ENCODE results near the gene DMKN. TPM values are rescaled to one million over a fixed set of nuclear protein-coding genes. Genes with fewer than 3 reads are reported as not detected.

DMKN gene
- total RNA-seq = 0.27 TPM in 1 of 2 replicates, not detected in the other

- H3K27ac Mint-ChIP-seq = no peak within 1 kb of the TSS
- peaks cover 11% of the 10 kb centered on the region for H3K4me1 Mint-ChIP-seq (ENCODE audit: low read depth)
- DNase-seq (ENCODE audit: low spot score) = no peak
- H3K36me3 Mint-ChIP-seq (ENCODE audit: low read depth) = no peaks in the 10 kb centered on the region
- no peak within 1 kb of the TSS for H3K4me3 Mint-ChIP-seq (ENCODE audit: low read depth)
- H3K9me3 Mint-ChIP-seq = no peaks in the 10 kb centered on the region
- peaks cover 20% of the 10 kb centered on the region for H3K27me3 Mint-ChIP-seq (ENCODE audit: low read depth)
- intact Hi-C loops (cut with micrococcal nuclease) = loop anchor here (5.0 kb wide), 1 partner anchor 34 kb away; the partner anchor contains the start of gene TMEM147
Measured at GRCh38 chr19:35513628-35514281, at the start of gene DMKN. Gene DMKN (minus strand): TSS chr19:35513649. CDS start chr19:35513475, 174 bp downstream.

- Mint-ChIP-seq H3K4me1 (ENCODE audit: low read depth) (no peaks in the 10 kb centered on the region), H3K27me3 (ENCODE audit: low read depth) (peaks cover 25% of the 10 kb centered on the region), H3K4me3 (ENCODE audit: low read depth) (no peak overlapping the region), H3K36me3 (ENCODE audit: low read depth) (no peaks in the 10 kb centered on the region), H3K9me3 (no peaks in the 10 kb centered on the region), H3K27ac (no peak overlapping the region)
- intact Hi-C loops (cut with micrococcal nuclease) = no loop called here
- no peak for DNase-seq (ENCODE audit: low spot score)
Measured at GRCh38 chr19:35562776-35563175, 49.3 kb upstream of the DMKN start.

- intact Hi-C loops (cut with micrococcal nuclease) = no loop called here
- Mint-ChIP-seq H3K9me3 (no peaks in the 10 kb centered on the region), H3K27ac (no peak overlapping the region), H3K36me3 (ENCODE audit: low read depth) (no peaks in the 10 kb centered on the region), H3K4me3 (ENCODE audit: low read depth) (no peak overlapping the region), H3K27me3 (ENCODE audit: low read depth) (peaks cover 25% of the 10 kb centered on the region), H3K4me1 (ENCODE audit: low read depth) (no peaks in the 10 kb centered on the region)
- DNase-seq (ENCODE audit: low spot score) = no peak
Measured at GRCh38 chr19:35562336-35562735, 48.9 kb upstream of the DMKN start.

GRCh38 chr19:35561436-35561835 lies 48.0 kb upstream of the DMKN start:
- no peaks in the 10 kb centered on the region for H3K9me3 Mint-ChIP-seq
- no peak overlapping the region for H3K4me3 Mint-ChIP-seq (ENCODE audit: low read depth)
- no peak overlapping the region for H3K27ac Mint-ChIP-seq
- H3K36me3 Mint-ChIP-seq (ENCODE audit: low read depth) = no peaks in the 10 kb centered on the region
- DNase-seq (ENCODE audit: low spot score) = no peak
- intact Hi-C loops (cut with micrococcal nuclease) = no loop called here
- H3K4me1 Mint-ChIP-seq (ENCODE audit: low read depth) = peaks cover 2% of the 10 kb centered on the region
- peaks cover 30% of the 10 kb centered on the region for H3K27me3 Mint-ChIP-seq (ENCODE audit: low read depth)

GRCh38 chr19:35560677-35561076 lies 47.2 kb upstream of the DMKN start:
- H3K4me3 Mint-ChIP-seq (ENCODE audit: low read depth) = no peak overlapping the region
- H3K4me1 Mint-ChIP-seq (ENCODE audit: low read depth) = peaks cover 2% of the 10 kb centered on the region
- intact Hi-C loops (cut with micrococcal nuclease) = no loop called here
- peaks cover 34% of the 10 kb centered on the region for H3K27me3 Mint-ChIP-seq (ENCODE audit: low read depth)
- DNase-seq (ENCODE audit: low spot score) = no peak
- H3K36me3 Mint-ChIP-seq (ENCODE audit: low read depth) = no peaks in the 10 kb centered on the region
- no peak overlapping the region for H3K27ac Mint-ChIP-seq
- H3K9me3 Mint-ChIP-seq = no peaks in the 10 kb centered on the region

GRCh38 chr19:35560271-35560670 lies 46.8 kb upstream of the DMKN start:
- intact Hi-C loops (cut with micrococcal nuclease) = no loop called here
- Mint-ChIP-seq H3K9me3 (no peaks in the 10 kb centered on the region), H3K4me1 (ENCODE audit: low read depth) (peaks cover 2% of the 10 kb centered on the region), H3K27me3 (ENCODE audit: low read depth) (peaks cover 34% of the 10 kb centered on the region), H3K27ac (no peak overlapping the region), H3K36me3 (ENCODE audit: low read depth) (no peaks in the 10 kb centered on the region), H3K4me3 (ENCODE audit: low read depth) (no peak overlapping the region)
- no peak for DNase-seq (ENCODE audit: low spot score)

GRCh38 chr19:35559781-35560180 lies 46.3 kb upstream of the DMKN start:
- H3K4me3 Mint-ChIP-seq (ENCODE audit: low read depth) = no peak overlapping the region
- H3K4me1 Mint-ChIP-seq (ENCODE audit: low read depth) = peaks cover 2% of the 10 kb centered on the region
- peaks cover 34% of the 10 kb centered on the region for H3K27me3 Mint-ChIP-seq (ENCODE audit: low read depth)
- no peak for DNase-seq (ENCODE audit: low spot score)
- H3K9me3 Mint-ChIP-seq = no peaks in the 10 kb centered on the region
- no peak overlapping the region for H3K27ac Mint-ChIP-seq
- no peaks in the 10 kb centered on the region for H3K36me3 Mint-ChIP-seq (ENCODE audit: low read depth)
- intact Hi-C loops (cut with micrococcal nuclease) = loop anchor here (10.0 kb wide), 1 partner anchor 135 kb away; no protein-coding TSS in a partner anchor

- Mint-ChIP-seq H3K4me3 (ENCODE audit: low read depth) (no peak overlapping the region), H3K27me3 (ENCODE audit: low read depth) (peaks cover 34% of the 10 kb centered on the region), H3K27ac (no peak overlapping the region), H3K9me3 (no peaks in the 10 kb centered on the region), H3K4me1 (ENCODE audit: low read depth) (peaks cover 2% of the 10 kb centered on the region), H3K36me3 (ENCODE audit: low read depth) (no peaks in the 10 kb centered on the region)
- intact Hi-C loops (cut with micrococcal nuclease) = loop anchor here (10.0 kb wide), 1 partner anchor 136 kb away; no protein-coding TSS in a partner anchor
- DNase-seq (ENCODE audit: low spot score) = no peak
Measured at GRCh38 chr19:35559281-35559659, 45.8 kb upstream of the DMKN start.

GRCh38 chr19:35558400-35559280 lies 45.2 kb upstream of the DMKN start:
- Mint-ChIP-seq H3K4me3 (ENCODE audit: low read depth) (no peak overlapping the region), H3K27ac (no peak overlapping the region), H3K27me3 (ENCODE audit: low read depth) (peaks cover 34% of the 10 kb centered on the region), H3K9me3 (no peaks in the 10 kb centered on the region), H3K4me1 (ENCODE audit: low read depth) (peaks cover 2% of the 10 kb centered on the region), H3K36me3 (ENCODE audit: low read depth) (no peaks in the 10 kb centered on the region)
- DNase-seq (ENCODE audit: low spot score) = no peak
- intact Hi-C loops (cut with micrococcal nuclease) = loop anchor here (10.0 kb wide), 1 partner anchor 136 kb away; no protein-coding TSS in a partner anchor

GRCh38 chr19:35557539-35558399 lies 44.3 kb upstream of the DMKN start:
- H3K36me3 Mint-ChIP-seq (ENCODE audit: low read depth) = no peaks in the 10 kb centered on the region
- DNase-seq (ENCODE audit: low spot score) = peak; percentile 31
- peak overlapping the region; percentile 73 for H3K4me3 Mint-ChIP-seq (ENCODE audit: low read depth)
- H3K27me3 Mint-ChIP-seq (ENCODE audit: low read depth) = peaks cover 34% of the 10 kb centered on the region
- H3K4me1 Mint-ChIP-seq (ENCODE audit: low read depth) = peaks cover 2% of the 10 kb centered on the region
- no peaks in the 10 kb centered on the region for H3K9me3 Mint-ChIP-seq
- H3K27ac Mint-ChIP-seq = no peak overlapping the region
- intact Hi-C loops (cut with micrococcal nuclease) = loop anchor here (10.0 kb wide), 1 partner anchor 137 kb away; no protein-coding TSS in a partner anchor

GRCh38 chr19:35556846-35557538 lies 43.5 kb upstream of the DMKN start:
- Mint-ChIP-seq H3K4me1 (ENCODE audit: low read depth) (peaks cover 2% of the 10 kb centered on the region), H3K4me3 (ENCODE audit: low read depth) (peak overlapping the region; percentile 23), H3K36me3 (ENCODE audit: low read depth) (no peaks in the 10 kb centered on the region), H3K9me3 (no peaks in the 10 kb centered on the region), H3K27ac (no peak overlapping the region), H3K27me3 (ENCODE audit: low read depth) (peaks cover 32% of the 10 kb centered on the region)
- DNase-seq (ENCODE audit: low spot score) = no peak
- intact Hi-C loops (cut with micrococcal nuclease) = loop anchor here (10.0 kb wide), 1 partner anchor 138 kb away; no protein-coding TSS in a partner anchor
